HG02973 (cell line): ENCODE data around the gene ITIH3.

ENCODE experiments used
- ATAC-seq: cut with Tn5 transposase; IDR thresholded peaks from one replicate; pipeline ENCODE4 v1.9.1; 2021; ENCODE audit warnings: moderate library complexity; ENCODE audit not compliant: unreplicated experiment

Gene ITIH3

DNA sequence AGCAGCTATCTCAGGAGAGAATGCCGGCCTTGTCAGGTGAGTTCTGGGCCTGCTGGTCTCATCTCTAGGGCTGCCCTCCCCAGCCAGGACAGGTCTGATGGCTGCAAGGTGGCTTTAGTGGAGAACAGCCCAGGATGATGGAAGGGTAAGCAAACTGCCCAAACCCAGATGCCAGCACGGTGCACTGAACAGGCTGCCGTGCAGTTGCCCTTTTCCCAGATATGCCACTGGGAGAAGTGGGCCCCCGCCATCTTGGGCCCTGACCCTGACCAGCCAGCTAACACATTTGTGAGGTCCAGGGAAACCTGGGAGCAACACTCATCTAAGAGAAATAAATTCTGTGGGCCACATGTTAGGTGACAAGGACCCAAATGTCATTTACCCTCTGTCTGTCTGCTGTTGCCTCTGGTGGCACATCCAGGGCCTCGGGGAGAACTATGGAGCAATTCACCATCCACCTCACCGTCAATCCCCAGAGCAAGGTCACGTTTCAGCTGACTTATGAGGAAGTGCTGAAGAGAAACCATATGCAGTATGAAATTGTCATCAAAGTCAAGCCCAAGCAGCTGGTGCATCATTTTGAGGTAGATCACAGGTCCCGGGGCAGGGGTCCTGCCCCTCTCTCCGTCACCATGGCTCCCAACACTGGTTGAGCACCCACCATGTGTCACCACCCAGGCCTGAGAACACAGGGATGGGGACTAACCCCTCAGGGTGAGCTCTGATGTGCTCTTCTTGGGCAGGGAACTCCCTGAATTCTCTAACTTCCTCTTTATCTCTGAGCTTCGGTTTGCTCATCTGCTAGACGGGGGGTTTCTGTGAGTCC lies 15.4 kb upstream of the ITIH3 start:
- peak; percentile 65 for ATAC-seq

- no peak for ATAC-seq
Measured at GRCh38 chr3:52779837-52780585, 14.6 kb upstream of the ITIH3 start.

- ATAC-seq, result no peak
Measured at GRCh38 chr3:52781741-52782140, 12.9 kb upstream of the ITIH3 start.

DNA sequence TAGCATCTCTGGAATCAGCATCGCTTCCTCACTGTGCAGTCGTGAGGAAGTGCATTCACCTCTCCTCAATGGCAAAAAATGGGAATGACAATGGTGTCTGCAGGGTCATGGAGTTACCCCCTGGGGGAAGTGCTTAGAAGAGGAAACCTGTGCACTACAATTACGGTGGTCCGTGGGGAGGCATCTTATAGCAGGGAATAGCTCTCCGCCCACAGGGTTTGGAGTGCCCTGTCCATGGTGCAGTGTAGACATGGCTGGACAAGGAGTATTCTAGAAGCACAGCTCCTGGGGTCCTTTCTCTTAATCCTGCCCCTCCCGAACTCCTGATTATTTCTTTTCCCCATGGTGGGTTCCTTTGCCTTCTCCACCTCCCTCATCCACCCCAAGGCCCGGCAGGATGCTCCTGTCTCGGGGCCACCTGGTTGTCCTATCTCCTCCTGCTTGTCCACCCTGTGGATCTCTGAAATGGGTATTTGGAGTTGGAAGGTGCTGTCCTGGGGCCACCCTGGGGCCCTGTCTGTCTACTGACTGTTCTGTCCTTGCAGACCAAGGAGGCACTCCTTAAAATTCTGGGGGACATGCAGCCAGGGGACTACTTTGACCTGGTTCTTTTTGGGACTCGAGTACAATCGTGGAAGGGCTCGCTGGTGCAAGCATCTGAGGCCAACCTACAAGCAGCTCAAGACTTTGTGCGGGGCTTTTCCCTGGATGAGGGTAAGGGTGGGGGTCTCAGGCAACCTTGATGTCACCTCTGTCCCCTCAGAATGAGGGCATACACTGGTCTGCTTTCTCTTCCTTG lies 12.0 kb upstream of the ITIH3 start:
- ATAC-seq, result no peak

DNA sequence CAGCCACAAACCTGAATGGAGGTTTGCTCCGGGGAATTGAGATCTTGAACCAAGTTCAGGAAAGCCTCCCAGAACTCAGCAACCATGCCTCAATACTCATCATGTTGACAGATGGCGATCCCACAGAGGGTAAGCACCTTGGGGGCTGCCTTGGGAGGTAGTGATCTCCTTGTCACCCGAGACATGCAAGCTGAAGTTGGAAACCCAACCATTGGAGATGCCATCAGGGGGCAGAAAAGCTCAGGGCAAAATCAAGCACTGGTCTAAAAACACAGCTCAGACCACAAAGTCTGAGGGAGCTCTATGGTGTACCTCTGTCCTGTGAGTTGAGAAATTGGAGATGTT lies 11.4 kb upstream of the ITIH3 start:
- no peak for ATAC-seq

DNA sequence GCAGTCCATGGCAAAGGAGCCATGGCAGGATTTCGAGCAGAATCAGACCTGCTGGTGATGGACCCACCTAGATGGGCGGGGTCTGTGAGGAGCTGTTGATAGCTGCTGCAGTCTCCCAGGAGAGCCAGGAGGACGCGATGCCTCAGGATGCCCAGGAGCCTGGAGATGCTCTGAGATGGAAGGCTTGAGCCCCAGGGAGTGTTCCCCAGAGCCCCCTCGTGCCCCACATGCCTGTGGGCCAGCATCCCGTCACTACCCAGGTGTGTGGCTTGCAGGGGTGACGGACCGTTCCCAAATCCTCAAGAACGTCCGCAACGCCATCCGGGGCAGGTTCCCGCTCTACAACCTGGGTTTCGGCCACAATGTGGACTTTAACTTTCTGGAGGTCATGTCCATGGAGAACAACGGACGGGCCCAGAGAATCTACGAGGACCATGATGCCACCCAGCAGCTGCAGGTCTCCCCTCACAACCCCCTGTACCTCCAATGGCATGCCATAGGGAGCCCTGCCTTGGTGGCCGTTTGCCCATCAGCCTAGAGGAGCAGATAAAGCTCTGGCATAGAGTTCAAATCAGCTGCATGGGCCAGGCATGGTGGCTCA lies 10.5 kb upstream of the ITIH3 start:
- no peak for ATAC-seq

DNA sequence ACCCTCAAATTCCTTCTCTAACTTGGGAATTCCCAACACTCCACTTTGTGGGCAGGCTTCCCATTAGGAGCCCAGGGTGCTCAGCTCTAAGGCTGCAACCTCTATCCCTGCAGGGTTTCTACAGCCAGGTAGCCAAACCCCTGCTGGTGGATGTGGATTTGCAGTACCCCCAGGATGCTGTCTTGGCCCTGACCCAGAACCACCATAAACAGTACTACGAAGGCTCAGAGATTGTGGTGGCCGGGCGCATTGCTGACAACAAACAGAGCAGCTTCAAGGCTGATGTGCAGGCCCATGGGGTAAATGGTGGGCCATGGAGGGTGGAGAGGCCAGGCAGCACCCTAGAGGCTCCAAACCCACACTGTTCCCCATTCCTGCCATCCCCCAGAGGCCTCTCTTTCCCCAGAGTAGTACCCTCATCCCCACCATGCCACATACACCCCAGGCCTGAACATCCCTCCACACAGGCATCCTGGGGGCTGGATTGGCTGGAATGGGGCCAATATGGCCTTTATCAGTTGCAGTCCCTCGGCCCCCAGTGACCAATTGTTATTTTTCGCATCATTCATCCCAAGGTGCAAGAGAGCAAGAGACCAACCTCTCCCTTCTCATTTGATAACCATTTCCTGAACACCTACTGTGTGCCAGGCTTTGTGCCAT lies 9.5 kb upstream of the ITIH3 start:
- ATAC-seq, result no peak

- no peak for ATAC-seq
Measured at GRCh38 chr3:52786330-52787215, 8.0 kb upstream of the ITIH3 start.

- no peak for ATAC-seq
Measured at GRCh38 chr3:52787246-52787645, 7.3 kb upstream of the ITIH3 start.

DNA sequence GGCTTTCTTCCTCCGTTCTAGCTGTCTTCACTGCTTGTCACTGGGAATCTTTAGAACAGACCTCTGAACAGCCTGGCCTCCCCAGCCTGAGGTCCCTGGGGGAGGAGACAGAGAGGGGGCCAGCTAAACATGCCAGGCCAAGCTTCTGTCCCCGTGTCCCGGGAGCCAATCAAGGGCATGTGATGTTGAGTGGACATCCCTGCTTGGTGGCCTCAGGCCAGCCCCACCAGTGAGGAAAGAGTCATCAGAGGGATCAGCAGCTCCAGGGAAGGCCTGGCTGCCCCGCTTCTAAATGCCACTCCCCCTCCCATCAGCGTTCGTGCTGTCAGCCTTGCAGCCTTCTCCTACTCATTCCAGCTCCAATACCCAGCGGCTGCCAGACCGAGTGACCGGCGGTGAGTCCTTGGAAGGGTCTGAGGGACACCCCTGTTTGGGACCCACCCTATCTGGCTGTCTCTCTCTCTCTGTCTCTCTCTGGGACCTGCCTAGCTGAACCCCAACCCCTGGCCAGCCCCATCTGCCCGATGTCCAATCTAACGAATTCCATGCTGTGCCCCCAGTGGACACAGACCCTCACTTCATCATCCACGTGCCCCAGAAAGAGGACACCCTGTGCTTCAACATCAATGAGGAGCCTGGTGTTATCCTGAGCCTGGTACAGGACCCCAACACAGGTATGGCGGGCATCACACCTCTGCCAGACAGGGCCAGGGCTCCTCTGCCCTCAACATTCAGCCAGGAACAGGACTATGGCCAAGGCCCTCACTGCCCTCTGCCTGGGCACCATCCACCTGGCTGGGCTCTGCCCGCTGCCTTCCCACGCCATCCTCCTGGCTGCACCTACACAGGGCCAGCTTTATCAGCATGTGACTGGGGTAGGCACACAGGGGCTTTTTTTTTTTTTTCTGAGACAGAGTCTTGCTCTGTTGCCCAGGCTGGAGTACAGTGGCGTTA lies 6.6 kb upstream of the ITIH3 start:
- ATAC-seq, result no peak

GRCh38 chr3:52788890-52789745 lies 5.5 kb upstream of the ITIH3 start:
- no peak for ATAC-seq

GRCh38 chr3:52789746-52790040 lies 4.9 kb upstream of the ITIH3 start:
- ATAC-seq, result no peak

DNA sequence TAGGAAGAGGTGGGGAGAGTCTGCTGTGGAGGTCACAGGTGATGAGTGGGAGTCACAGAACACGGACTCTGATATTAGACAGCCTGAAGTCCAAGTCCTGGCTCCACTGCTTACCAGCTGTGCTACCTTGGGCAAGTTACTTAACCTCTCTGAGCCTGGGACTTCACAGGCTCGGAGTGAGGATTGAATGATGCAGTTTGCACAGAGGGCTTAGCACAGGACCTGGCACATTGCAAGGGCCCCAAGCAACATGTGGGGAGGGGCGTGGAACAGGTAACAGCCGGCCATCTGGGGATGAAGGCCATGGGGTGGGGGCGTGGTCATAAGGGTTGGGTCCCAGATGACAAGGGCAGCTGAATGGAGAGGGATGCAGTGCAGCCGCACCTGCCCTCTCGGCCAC lies 4.3 kb upstream of the ITIH3 start:
- ATAC-seq, result no peak

- ATAC-seq, result no peak
Measured at GRCh38 chr3:52790741-52791140, 3.9 kb upstream of the ITIH3 start.

- no peak for ATAC-seq
Measured at GRCh38 chr3:52791366-52791765, 3.2 kb upstream of the ITIH3 start.

GRCh38 chr3:52791928-52792327 lies 2.7 kb upstream of the ITIH3 start:
- ATAC-seq, result no peak

- ATAC-seq, result no peak
Measured at GRCh38 chr3:52792413-52792812, 2.2 kb upstream of the ITIH3 start.
